ENCODE results near the gene GPRC5D.

GPRC5D gene

GRCh38 chr12:12941450-12942350, 10.3 kb downstream of the GPRC5D start:
- no peak for TF ChIP-seq POU2F2 (IDR thresholded peaks at IDR 0.05; ENCODE audit: low read depth, low read length)
- no peak for TF ChIP-seq POLR2A (IDR thresholded peaks at IDR 0.05; ENCODE audit: low read depth, low read length)
- TF ChIP-seq SPI1 (IDR thresholded peaks at IDR 0.05; ENCODE audit: low read depth, low read length), result no peak
- TF ChIP-seq TAF1 (IDR thresholded peaks at IDR 0.05; ENCODE audit: low read depth, low read length), result no peak
- TF ChIP-seq POLR2AphosphoS5 (IDR thresholded peaks at IDR 0.05; ENCODE audit: low read depth, low read length), result no peak
- no peak for TF ChIP-seq PAX5 (IDR thresholded peaks at IDR 0.05; ENCODE audit: insufficient read depth, low read length, severe bottlenecking)
- FAIRE-seq (no peak), DNase-seq (ENCODE audit: insufficient read length, low spot score) (no peak)

DNA sequence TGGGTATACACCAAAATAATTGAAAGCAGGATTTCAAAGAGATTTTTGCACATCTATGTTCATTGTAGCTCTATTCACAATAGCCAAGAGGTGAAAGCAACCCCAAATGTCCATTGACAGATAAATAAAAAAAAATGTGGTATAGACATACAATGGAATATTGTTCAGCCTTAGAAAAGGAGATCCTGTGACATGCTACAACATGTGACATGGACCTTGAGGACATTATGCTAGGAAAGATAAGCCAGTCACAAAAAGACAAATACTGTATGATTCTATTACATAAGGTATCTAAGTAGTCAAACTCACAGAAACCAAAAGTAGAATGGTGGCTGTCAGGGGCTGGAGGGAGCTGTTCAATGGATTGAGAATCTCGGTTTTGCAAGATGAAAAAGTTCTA, 12.1 kb downstream of the GPRC5D start:
- FAIRE-seq, result no peak
- no peak for DNase-seq (ENCODE audit: insufficient read length, low spot score)
- TF ChIP-seq POU2F2 (IDR thresholded peaks at IDR 0.05; ENCODE audit: low read depth, low read length) (no peak), TAF1 (IDR thresholded peaks at IDR 0.05; ENCODE audit: low read depth, low read length) (no peak), POLR2AphosphoS5 (IDR thresholded peaks at IDR 0.05; ENCODE audit: low read depth, low read length) (no peak)

GRCh38 chr12:12938541-12938940, 13.4 kb downstream of the GPRC5D start:
- TF ChIP-seq TAF1 (IDR thresholded peaks at IDR 0.05; ENCODE audit: low read depth, low read length) (no peak), PAX5 (IDR thresholded peaks at IDR 0.05; ENCODE audit: insufficient read depth, low read length, severe bottlenecking) (no peak), SPI1 (IDR thresholded peaks at IDR 0.05; ENCODE audit: low read depth, low read length) (no peak), POLR2A (IDR thresholded peaks at IDR 0.05; ENCODE audit: low read depth, low read length) (no peak), POLR2AphosphoS5 (IDR thresholded peaks at IDR 0.05; ENCODE audit: low read depth, low read length) (no peak), POU2F2 (IDR thresholded peaks at IDR 0.05; ENCODE audit: low read depth, low read length) (no peak)
- FAIRE-seq, result no peak
- DNase-seq (ENCODE audit: insufficient read length, low spot score), result no peak

DNA sequence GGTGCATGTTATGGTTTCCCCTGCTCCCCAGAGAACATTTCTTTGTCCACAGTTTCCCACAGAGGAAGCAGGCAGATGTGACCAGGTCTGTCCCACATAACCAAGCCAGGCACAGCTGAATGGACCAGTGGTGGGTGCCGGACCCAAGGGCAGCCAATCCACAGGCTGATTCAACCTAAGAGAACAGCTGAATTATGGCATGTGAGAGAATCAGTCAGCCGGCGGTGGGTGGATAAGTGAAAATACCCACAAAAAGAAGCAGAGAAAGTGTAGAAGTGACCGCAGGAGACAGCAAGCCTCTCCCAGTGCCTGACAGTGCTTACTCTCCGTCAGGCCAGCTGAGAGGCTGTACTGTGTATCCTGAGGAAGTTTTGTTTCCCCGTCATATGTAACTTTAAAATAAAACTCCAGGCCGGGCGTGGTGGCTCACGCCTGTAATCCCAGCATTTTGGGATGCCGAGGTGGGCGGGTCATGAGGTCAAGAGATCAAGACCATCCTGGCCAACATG, 14.9 kb downstream of the GPRC5D start:
- FAIRE-seq (no peak), DNase-seq (ENCODE audit: insufficient read length, low spot score) (no peak)
- TF ChIP-seq PAX5 (IDR thresholded peaks at IDR 0.05; ENCODE audit: insufficient read depth, low read length, severe bottlenecking) (no peak), POLR2AphosphoS5 (IDR thresholded peaks at IDR 0.05; ENCODE audit: low read depth, low read length) (no peak), TAF1 (IDR thresholded peaks at IDR 0.05; ENCODE audit: low read depth, low read length) (no peak), POU2F2 (IDR thresholded peaks at IDR 0.05; ENCODE audit: low read depth, low read length) (no peak), SPI1 (IDR thresholded peaks at IDR 0.05; ENCODE audit: low read depth, low read length) (no peak), POLR2A (IDR thresholded peaks at IDR 0.05; ENCODE audit: low read depth, low read length) (no peak)

- FAIRE-seq, result no peak
- TF ChIP-seq SPI1 (IDR thresholded peaks at IDR 0.05; ENCODE audit: low read depth, low read length) (no peak), TAF1 (IDR thresholded peaks at IDR 0.05; ENCODE audit: low read depth, low read length) (no peak), PAX5 (IDR thresholded peaks at IDR 0.05; ENCODE audit: insufficient read depth, low read length, severe bottlenecking) (no peak), POU2F2 (IDR thresholded peaks at IDR 0.05; ENCODE audit: low read depth, low read length) (no peak), POLR2A (IDR thresholded peaks at IDR 0.05; ENCODE audit: low read depth, low read length) (no peak), POLR2AphosphoS5 (IDR thresholded peaks at IDR 0.05; ENCODE audit: low read depth, low read length) (no peak)
- no peak for DNase-seq (ENCODE audit: insufficient read length, low spot score)
Measured at GRCh38 chr12:12934556-12934955, 17.4 kb downstream of the GPRC5D start.

DNA sequence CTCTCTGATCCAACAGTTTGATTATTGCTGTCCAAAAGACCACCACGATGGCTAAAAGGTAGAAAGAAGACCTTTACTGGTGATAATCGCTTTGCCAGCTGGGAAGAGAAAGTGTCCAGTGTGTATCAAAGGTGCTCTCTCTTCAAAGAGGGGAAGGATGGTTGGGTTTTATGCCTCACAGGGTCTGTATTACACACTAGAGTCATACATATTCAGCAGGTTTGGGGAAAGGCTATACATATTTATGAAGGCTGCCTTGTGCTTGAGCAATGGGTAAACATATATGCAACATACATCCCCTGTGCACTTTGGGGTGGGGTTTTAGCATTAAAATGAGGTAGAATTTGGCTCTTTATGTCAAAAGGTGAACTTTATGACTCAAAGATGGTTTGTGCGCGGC, 18.2 kb downstream of the GPRC5D start:
- DNase-seq (ENCODE audit: insufficient read length, low spot score) (no peak), FAIRE-seq (no peak)
- TF ChIP-seq POU2F2 (IDR thresholded peaks at IDR 0.05; ENCODE audit: low read depth, low read length) (no peak), TAF1 (IDR thresholded peaks at IDR 0.05; ENCODE audit: low read depth, low read length) (no peak), POLR2AphosphoS5 (IDR thresholded peaks at IDR 0.05; ENCODE audit: low read depth, low read length) (no peak), POLR2A (IDR thresholded peaks at IDR 0.05; ENCODE audit: low read depth, low read length) (no peak), PAX5 (IDR thresholded peaks at IDR 0.05; ENCODE audit: insufficient read depth, low read length, severe bottlenecking) (no peak), SPI1 (IDR thresholded peaks at IDR 0.05; ENCODE audit: low read depth, low read length) (no peak)

DNA sequence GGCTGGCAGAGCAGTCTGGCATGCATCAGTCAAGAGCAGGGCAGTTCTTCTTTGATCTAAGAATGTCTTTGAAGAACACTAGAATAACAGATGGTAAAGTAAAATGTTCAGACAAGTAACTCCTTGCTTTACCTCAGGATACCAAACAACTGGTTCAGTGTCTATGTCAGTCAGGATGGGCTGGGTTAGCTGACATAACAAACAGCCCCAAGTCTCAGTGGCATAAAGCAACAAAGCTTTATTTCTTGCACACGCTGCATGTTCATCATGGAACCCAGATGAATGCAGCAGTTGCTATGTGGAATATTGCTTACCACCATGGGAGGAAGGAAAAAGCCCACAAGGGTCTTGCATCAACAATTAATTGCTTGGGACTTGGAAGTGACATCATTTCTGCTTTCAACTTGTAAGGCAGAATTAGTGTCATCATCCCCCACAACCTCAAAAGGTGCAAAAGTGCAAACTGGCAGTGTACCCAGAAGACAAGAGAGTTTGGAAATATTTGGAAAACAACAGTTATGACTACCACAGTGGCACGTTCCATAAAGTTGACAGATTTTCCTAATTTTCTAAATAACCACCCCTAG, 21.2 kb downstream of the GPRC5D start:
- no peak for DNase-seq (ENCODE audit: insufficient read length, low spot score)
- FAIRE-seq, result no peak
- no peak for TF ChIP-seq POLR2A (IDR thresholded peaks at IDR 0.05; ENCODE audit: low read depth, low read length)
- TF ChIP-seq SPI1 (IDR thresholded peaks at IDR 0.05; ENCODE audit: low read depth, low read length), result no peak
- no peak for TF ChIP-seq PAX5 (IDR thresholded peaks at IDR 0.05; ENCODE audit: insufficient read depth, low read length, severe bottlenecking)
- TF ChIP-seq POU2F2 (IDR thresholded peaks at IDR 0.05; ENCODE audit: low read depth, low read length), result no peak

- FAIRE-seq (no peak), DNase-seq (ENCODE audit: insufficient read length, low spot score) (no peak)
- no peak for TF ChIP-seq POU2F2 (IDR thresholded peaks at IDR 0.05; ENCODE audit: low read depth, low read length)
- TF ChIP-seq POLR2A (IDR thresholded peaks at IDR 0.05; ENCODE audit: low read depth, low read length), result no peak
- TF ChIP-seq POLR2AphosphoS5 (IDR thresholded peaks at IDR 0.05; ENCODE audit: low read depth, low read length), result no peak
- TF ChIP-seq TAF1 (IDR thresholded peaks at IDR 0.05; ENCODE audit: low read depth, low read length), result no peak
Measured at GRCh38 chr12:12929696-12930095, 22.3 kb downstream of the GPRC5D start.

DNA sequence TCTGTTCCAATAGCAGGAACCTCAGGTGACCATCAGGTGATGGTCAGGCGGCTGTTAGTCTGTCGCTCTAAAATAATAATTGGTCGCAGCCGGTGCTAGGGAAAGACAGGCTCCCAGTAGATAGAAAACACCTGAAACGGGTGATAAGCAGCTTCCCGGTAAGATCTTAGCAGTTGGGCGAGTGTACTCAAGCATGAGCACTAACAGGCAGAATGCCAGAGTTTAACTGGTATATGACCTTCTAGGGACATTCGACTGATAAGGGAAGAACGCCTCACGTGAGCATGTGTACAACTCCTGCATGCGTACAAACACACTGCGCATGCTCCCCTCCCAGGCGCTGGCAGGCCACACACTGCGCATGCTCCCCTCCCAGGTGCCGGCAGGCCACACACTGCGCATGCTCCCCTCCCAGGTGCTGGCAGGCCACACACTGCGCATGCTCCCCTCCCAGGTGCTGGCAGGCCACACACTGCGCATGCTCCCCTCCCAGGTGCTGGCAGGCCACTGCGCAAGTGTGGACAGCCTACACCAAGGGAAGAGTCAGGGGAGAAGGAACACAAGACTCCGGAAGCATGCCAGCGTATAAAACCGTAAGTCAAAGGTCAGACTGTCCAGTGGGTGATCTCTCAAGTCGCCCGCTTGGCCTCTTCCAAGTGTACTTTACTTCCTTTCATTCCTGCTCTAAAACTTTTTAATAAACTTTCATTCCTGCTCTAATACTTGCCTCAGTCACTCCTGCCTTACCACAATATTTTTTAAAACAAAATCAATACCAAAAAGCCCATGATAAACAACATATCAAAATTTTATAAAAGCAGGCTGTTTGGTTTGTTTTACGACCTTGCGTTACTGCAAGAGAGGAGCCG, 24.5 kb downstream of the GPRC5D start:
- FAIRE-seq (no peak), DNase-seq (ENCODE audit: insufficient read length, low spot score) (no peak)
- TF ChIP-seq TAF1 (IDR thresholded peaks at IDR 0.05; ENCODE audit: low read depth, low read length) (no peak), POLR2A (IDR thresholded peaks at IDR 0.05; ENCODE audit: low read depth, low read length) (no peak), POU2F2 (IDR thresholded peaks at IDR 0.05; ENCODE audit: low read depth, low read length) (no peak), PAX5 (IDR thresholded peaks at IDR 0.05; ENCODE audit: insufficient read depth, low read length, severe bottlenecking) (no peak), POLR2AphosphoS5 (IDR thresholded peaks at IDR 0.05; ENCODE audit: low read depth, low read length) (no peak), SPI1 (IDR thresholded peaks at IDR 0.05; ENCODE audit: low read depth, low read length) (no peak)

Measured in GM12891 (cell line).